Keratinocyte (primary cell): Measurements from ENCODE around the gene KRT23. TPM values are rescaled to one million over a fixed set of nuclear protein-coding genes. Genes with fewer than 3 reads are reported as not detected.

Experiments
- DNase-seq: peaks from one replicate; pipeline ENCODE4 v3.0.0-alpha.2; 2011; ENCODE audit warnings: low read depth, missing footprints, low spot score
- FAIRE-seq: peaks from 2 replicates; lab custom pipeline; 2011; peaks lifted over from hg19 to GRCh38; lab: Jason Lieb, UNC
- H2AFZ ChIP-seq: 2 replicates; pipeline ENCODE4 v1.6.0; 2012; ENCODE audit warnings: low read length, control low read depth, inconsistent platforms; ENCODE audit not compliant: control insufficient read depth
- H3K27ac ChIP-seq: 2 replicates; pipeline ENCODE4 v1.5.1; 2011; ENCODE audit warnings: low read length; ENCODE audit not compliant: control insufficient read depth, insufficient read depth
- H3K27me3 ChIP-seq: 3 replicates; pipeline ENCODE4 v1.6.0; 2011; ENCODE audit warnings: low read length; ENCODE audit not compliant: control insufficient read depth, insufficient read depth; ENCODE audit errors: extremely low read depth
- H3K36me3 ChIP-seq, 2 experiments: 2 replicates in 1 of 2; 3 replicates in 1 of 2; pipeline ENCODE4 v1.5.1; 2011; ENCODE audit warnings: low read length in 2 of 2, mild to moderate bottlenecking in 1 of 2; ENCODE audit not compliant: control insufficient read depth in 2 of 2, insufficient read depth in 2 of 2; ENCODE audit errors: extremely low read depth in 1 of 2
- H3K4me1 ChIP-seq: 3 replicates; pipeline ENCODE4 v1.5.1; 2011; ENCODE audit warnings: low read length; ENCODE audit not compliant: control insufficient read depth, insufficient read depth; ENCODE audit errors: extremely low read depth
- H3K4me2 ChIP-seq: 3 replicates; pipeline ENCODE4 v1.6.0; 2011; ENCODE audit warnings: low read depth, low read length; ENCODE audit not compliant: control insufficient read depth, insufficient read depth; ENCODE audit errors: extremely low read depth
- H3K4me3 ChIP-seq, 3 experiments: fragments of 200-600 bp in 1 of 3; sonication (generic) in 1 of 3; 2 replicates in 2 of 3; 3 replicates in 1 of 3; pipeline ENCODE4 v1.5.1; 2011 to 2016; ENCODE audit warnings: low read length in 3 of 3, mild to moderate bottlenecking in 3 of 3, control low read depth in 2 of 3, inconsistent platforms in 1 of 3, low read depth in 1 of 3, mixed read lengths in 1 of 3, mixed run types in 1 of 3, moderate library complexity in 1 of 3; ENCODE audit not compliant: control insufficient read depth in 2 of 3, insufficient read depth in 2 of 3; ENCODE audit errors: extremely low read depth in 1 of 3
- H3K79me2 ChIP-seq: 2 replicates; pipeline ENCODE4 v1.6.0; 2012; ENCODE audit warnings: low read length; ENCODE audit not compliant: control insufficient read depth, insufficient read depth
- H3K9ac ChIP-seq: 3 replicates; pipeline ENCODE4 v1.6.0; 2011; ENCODE audit warnings: low read length; ENCODE audit not compliant: control insufficient read depth, insufficient read depth; ENCODE audit errors: extremely low read depth
- H3K9me1 ChIP-seq: 3 replicates; pipeline ENCODE4 v1.6.0; 2011; ENCODE audit warnings: low read length; ENCODE audit not compliant: control insufficient read depth, insufficient read depth; ENCODE audit errors: extremely low read depth
- H3K9me3 ChIP-seq: 2 replicates; pipeline ENCODE4 v1.5.1; 2012; ENCODE audit warnings: low read depth, low read length; ENCODE audit not compliant: control insufficient read depth
- H4K20me1 ChIP-seq: 3 replicates; pipeline ENCODE4 v1.6.0; 2011; ENCODE audit warnings: low read length; ENCODE audit not compliant: control insufficient read depth, insufficient read depth; ENCODE audit errors: extremely low read depth
- EZH2 ChIP-seq: IDR thresholded peaks from one replicate; pipeline ENCODE4 v1.6.1; 2012; ENCODE audit warnings: inconsistent platforms, mild to moderate bottlenecking, low read length, moderate library complexity
- dilution Hi-C: fragments of 300-500 bp; cut with MboI; formaldehyde crosslinking; loops from one replicate; pipeline ENCODE4 v1.7.0; 2020; ENCODE audit warnings: low sequenced_read_pairs; ENCODE audit not compliant: extremely low pct_ligation_motif_present
- polyA plus RNA-seq, 5 experiments: library from polyadenylated mRNA; depleted of rRNA in 3 of 5; stranded (reverse) in 3 of 5; stranded (forward) in 1 of 5; unstranded in 1 of 5; fragments of >200 nt; gene quantifications; 1 replicate in 1 of 5; 2 replicates in 3 of 5; 3 replicates in 1 of 5; pipeline versions ENCODE4 v1.2.1 to v1.2.3, GENCODE V29; 2011 to 2012; ENCODE audit warnings: missing spikeins in 2 of 5, low read depth in 1 of 5, low replicate concordance in 1 of 5
- TF ChIP-seq, protein P1 (sequence below), 3 experiments: IDR thresholded peaks in 1 of 3; conservative IDR thresholded peaks in 1 of 3; optimal IDR thresholded peaks in 1 of 3; 2 replicates in 2 of 3; 3 replicates in 1 of 3; pipeline versions ENCODE3 to v1.5.1; 2011; ENCODE audit warnings: low read length in 3 of 3, mild to moderate bottlenecking in 3 of 3, moderate library complexity in 2 of 3, control low read depth in 1 of 3, inconsistent platforms in 1 of 3; ENCODE audit not compliant: insufficient read depth in 2 of 3; ENCODE audit errors: extremely low read depth in 1 of 3

KRT23 gene
- polyA plus RNA-seq, 1 donor (not counting 4 experiments of a cell fraction or from before 2014, with no cell fraction given), result 8.2 TPM

DNA sequence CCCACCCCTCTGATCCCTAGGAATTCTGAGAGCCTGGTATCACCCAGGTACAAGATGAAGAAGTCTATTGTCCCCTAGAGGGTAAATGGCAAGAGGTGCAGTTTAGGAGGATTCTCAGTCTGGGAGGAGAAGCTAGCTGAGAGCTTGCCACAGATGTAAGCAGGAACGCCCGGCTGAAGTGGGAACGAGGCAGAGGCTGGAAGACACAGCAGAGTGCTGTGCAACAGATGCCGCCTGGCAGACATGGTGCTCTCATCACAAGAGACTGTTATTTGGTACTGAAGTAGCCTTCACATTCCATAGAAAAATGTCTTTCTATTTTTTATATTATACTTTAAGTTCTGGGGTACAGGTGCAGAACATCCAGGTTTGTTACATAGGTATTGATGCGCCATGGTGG is 32.1 kb downstream of the KRT23 start:
- no peak overlapping the region for H3K27ac ChIP-seq

DNA sequence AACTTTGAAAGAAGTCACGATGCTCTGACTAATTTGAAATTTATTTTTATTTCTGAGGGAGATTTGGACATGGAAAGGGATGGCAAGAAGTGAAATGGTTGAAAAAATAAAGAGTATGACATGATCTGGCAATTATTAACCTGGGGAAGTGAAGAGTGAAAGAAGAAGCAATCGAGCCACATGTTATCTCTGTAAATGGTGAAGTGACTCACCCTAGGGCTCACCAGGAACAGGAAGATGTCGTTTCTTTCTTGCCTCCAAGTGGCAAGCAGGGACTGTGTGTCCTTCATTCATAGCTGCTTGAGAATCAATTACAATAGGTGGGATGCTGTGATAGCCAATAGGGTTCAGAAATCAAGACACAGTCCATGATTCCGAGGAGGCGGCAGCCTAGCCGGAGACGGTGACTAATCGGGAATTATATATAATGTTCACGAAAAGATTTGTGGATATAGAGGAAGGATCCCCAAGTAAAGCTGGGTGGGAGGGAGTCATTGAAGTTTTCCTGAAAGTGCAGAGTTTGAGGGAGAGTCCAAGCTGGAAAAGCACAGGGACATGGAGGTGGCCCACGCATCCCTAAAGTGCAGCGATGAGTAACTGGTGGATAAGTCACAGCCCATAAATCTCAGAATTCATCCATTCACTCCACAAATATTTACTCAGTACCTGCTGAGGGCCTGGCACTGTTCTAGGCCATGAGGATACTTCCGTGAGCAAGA is 34.2 kb downstream of the KRT23 start:
- Histone ChIP-seq H3K9me3 (no peaks in the 10 kb centered on the region), H3K36me3 (no peaks in the 10 kb centered on the region), H3K4me1 (peaks cover 20% of the 10 kb centered on the region), H4K20me1 (no peaks in the 10 kb centered on the region), H3K4me2 (peak overlapping the region; percentile 7), H3K9me1 (no peaks in the 10 kb centered on the region), H3K27ac (peak overlapping the region; percentile 27), H3K4me3 (no peak overlapping the region), H2AFZ (no peak overlapping the region), H3K79me2 (no peaks in the 10 kb centered on the region), H3K9ac (no peak overlapping the region), H3K27me3 (no peaks in the 10 kb centered on the region)
- dilution Hi-C loops, result no loop called here
- DNase-seq (no peak), FAIRE-seq (no peak)
- no peak for TF ChIP-seq EZH2
- TF ChIP-seq, protein P1, sequence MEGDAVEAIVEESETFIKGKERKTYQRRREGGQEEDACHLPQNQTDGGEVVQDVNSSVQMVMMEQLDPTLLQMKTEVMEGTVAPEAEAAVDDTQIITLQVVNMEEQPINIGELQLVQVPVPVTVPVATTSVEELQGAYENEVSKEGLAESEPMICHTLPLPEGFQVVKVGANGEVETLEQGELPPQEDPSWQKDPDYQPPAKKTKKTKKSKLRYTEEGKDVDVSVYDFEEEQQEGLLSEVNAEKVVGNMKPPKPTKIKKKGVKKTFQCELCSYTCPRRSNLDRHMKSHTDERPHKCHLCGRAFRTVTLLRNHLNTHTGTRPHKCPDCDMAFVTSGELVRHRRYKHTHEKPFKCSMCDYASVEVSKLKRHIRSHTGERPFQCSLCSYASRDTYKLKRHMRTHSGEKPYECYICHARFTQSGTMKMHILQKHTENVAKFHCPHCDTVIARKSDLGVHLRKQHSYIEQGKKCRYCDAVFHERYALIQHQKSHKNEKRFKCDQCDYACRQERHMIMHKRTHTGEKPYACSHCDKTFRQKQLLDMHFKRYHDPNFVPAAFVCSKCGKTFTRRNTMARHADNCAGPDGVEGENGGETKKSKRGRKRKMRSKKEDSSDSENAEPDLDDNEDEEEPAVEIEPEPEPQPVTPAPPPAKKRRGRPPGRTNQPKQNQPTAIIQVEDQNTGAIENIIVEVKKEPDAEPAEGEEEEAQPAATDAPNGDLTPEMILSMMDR (optimal IDR thresholded peaks at IDR 0.05 in 1 of 3, IDR thresholded peaks at IDR 0.05 in 1 of 3, conservative IDR thresholded peaks at IDR 0.05 in 1 of 3; ENCODE audit: extremely low read depth in 1 of 3, insufficient read depth in 2 of 3, low read length in 3 of 3), result no peak

More for the DNA sequence above, 32.1 kb downstream of the KRT23 start:
- Histone ChIP-seq H3K4me1 (peaks cover 32% of the 10 kb centered on the region), H3K4me2 (no peak overlapping the region), H3K9me1 (no peaks in the 10 kb centered on the region), H3K9me3 (no peaks in the 10 kb centered on the region), H3K4me3 (no peak overlapping the region), H3K9ac (no peak overlapping the region), H3K79me2 (no peaks in the 10 kb centered on the region), H4K20me1 (no peaks in the 10 kb centered on the region), H3K27me3 (no peaks in the 10 kb centered on the region), H2AFZ (no peak overlapping the region), H3K36me3 (no peaks in the 10 kb centered on the region)
- TF ChIP-seq, protein P1 (optimal IDR thresholded peaks at IDR 0.05 in 1 of 3, IDR thresholded peaks at IDR 0.05 in 1 of 3, conservative IDR thresholded peaks at IDR 0.05 in 1 of 3; ENCODE audit: extremely low read depth in 1 of 3, insufficient read depth in 2 of 3, low read length in 3 of 3), result no peak
- TF ChIP-seq EZH2, result no peak
- DNase-seq (no peak), FAIRE-seq (no peak)
- dilution Hi-C loops, result no loop called here
